ENCODE data around the gene TTC31.
A peak's percentile ranks its signal among the peaks of the same experiment; 100 is the strongest.

TTC31 gene

GRCh38 chr2:74505448-74506246 lies 22.8 kb downstream of the TTC31 start:
- no peak for DNase-seq

- peak; percentile 98 for DNase-seq
These were observed 24.5 kb downstream of the TTC31 start, which contains the start of gene PCGF1 for GRCh38 chr2:74507145-74507925. TSS of gene PCGF1 (minus strand) at chr2:74507695. CDS start at chr2:74507668, 27 bp downstream.

GRCh38 chr2:74507926-74508520 lies 25.1 kb downstream of the TTC31 start:
- peak; percentile 48 for DNase-seq

GRCh38 chr2:74510272-74510671 lies 27.4 kb downstream of the TTC31 start:
- DNase-seq, result no peak

GRCh38 chr2:74511104-74511989 lies 28.5 kb downstream of the TTC31 start:
- no peak for DNase-seq

GRCh38 chr2:74512744-74513604 lies 30.1 kb downstream of the TTC31 start:
- DNase-seq, result no peak

GRCh38 chr2:74513605-74514367 lies 30.9 kb downstream of the TTC31 start:
- DNase-seq, result no peak

GRCh38 chr2:74514368-74515270 lies 31.7 kb downstream of the TTC31 start, which contains the start of gene TLX2:
TSS of gene TLX2 (plus strand) at chr2:74514450. CDS start at chr2:74514807, 357 bp downstream.
- no peak for DNase-seq

- DNase-seq, result no peak
These were observed 32.5 kb downstream of the TTC31 start for GRCh38 chr2:74515271-74515980.

- no peak for DNase-seq
These were observed 33.2 kb downstream of the TTC31 start for GRCh38 chr2:74515981-74516633.

- no peak for DNase-seq
These were observed 33.8 kb downstream of the TTC31 start for GRCh38 chr2:74516650-74517049.

GRCh38 chr2:74522516-74522915 lies 39.6 kb downstream of the TTC31 start:
- DNase-seq, result no peak

- DNase-seq, result no peak
These were observed 41.1 kb downstream of the TTC31 start for GRCh38 chr2:74524005-74524404.

- no peak for DNase-seq
These were observed 42.3 kb downstream of the TTC31 start for GRCh38 chr2:74524955-74525716.

- DNase-seq, result peak; percentile 15
These were observed 43.1 kb downstream of the TTC31 start, which contains the start of gene DQX1 for GRCh38 chr2:74525717-74526648. TSS of gene DQX1 (minus strand) at chr2:74526231. CDS start at chr2:74525729, 502 bp downstream.

GRCh38 chr2:74526649-74527230 lies 43.9 kb downstream of the TTC31 start:
- no peak for DNase-seq

All from NCI-H1694 treated with DMSO at 0.1 percent for 48 hours (cell line).